Mucosa of rectum (tissue), 2 donors: Measurements from ENCODE around the gene S100P.
A peak's percentile ranks its signal among the peaks of the same experiment; 100 is the strongest.
"Not testable (repeated sequence)": the region's sequence is repeated elsewhere in the genome, so short reads cannot be mapped to it uniquely, and the experiment has no call there.

Experiments
- H3K27ac ChIP-seq, 2 donors: one replicate each; pipeline ENCODE4 v1.7.0; 2013; ENCODE audit warnings: inconsistent platforms in 2 of 2, low read depth in 2 of 2, low read length in 2 of 2
- H3K27me3 ChIP-seq, 2 donors: one replicate each; pipeline ENCODE4 v1.7.0; 2013; ENCODE audit warnings: low read length in 2 of 2; ENCODE audit not compliant: control insufficient read depth in 2 of 2, insufficient read depth in 2 of 2
- H3K36me3 ChIP-seq, 2 donors: one replicate each; pipeline ENCODE4 v1.7.0; 2013; ENCODE audit warnings: low read length in 2 of 2; ENCODE audit not compliant: control insufficient read depth in 2 of 2, insufficient read depth in 2 of 2
- H3K4me1 ChIP-seq, 2 donors: one replicate each; pipeline ENCODE4 v1.7.0; 2013; ENCODE audit warnings: low read length in 2 of 2, mild to moderate bottlenecking in 1 of 2; ENCODE audit not compliant: control insufficient read depth in 2 of 2, insufficient read depth in 2 of 2
- H3K4me3 ChIP-seq, 2 donors: one replicate each; pipeline ENCODE4 v1.7.0; 2013; ENCODE audit warnings: low read length in 2 of 2
- H3K9ac ChIP-seq, 2 donors: one replicate each; pipeline ENCODE4 v1.7.0; 2013; ENCODE audit warnings: low read length in 2 of 2, low read depth in 1 of 2, mild to moderate bottlenecking in 1 of 2
- H3K9me3 ChIP-seq, 2 donors: one replicate each; pipeline ENCODE4 v1.7.0; 2013; ENCODE audit warnings: low read length in 2 of 2; ENCODE audit not compliant: control insufficient read depth in 2 of 2
- donor health status: healthy.
- donor health status: Normal muscosa, but diverticular disease.

Gene S100P

GRCh38 chr4:6693231-6694176 lies at the start of gene S100P:
S100P (plus strand) TSS chr4:6693878; CDS start chr4:6693933, 55 bp downstream.
- Histone ChIP-seq H3K27me3 (no peaks in the 10 kb centered on the region), H3K36me3 (no peaks in the 10 kb centered on the region), H3K4me3 (peak within 1 kb of the TSS in 1 of 2 donors; percentile 51), H3K27ac (peak within 1 kb of the TSS; percentile 58 to 84), H3K9ac (peak within 1 kb of the TSS; percentile 14 to 70), H3K9me3 (no peaks in the 10 kb centered on the region), H3K4me1 (peaks cover 19 to 47% of the 10 kb centered on the region in 2 donors)

- no peak overlapping the region for H3K4me3 ChIP-seq
- no peak overlapping the region for H3K27ac ChIP-seq
- H3K27me3 ChIP-seq: no peaks in the 10 kb centered on the region
- H3K9me3 ChIP-seq: no peaks in the 10 kb centered on the region
- H3K36me3 ChIP-seq: peaks cover 11 to 15% of the 10 kb centered on the region in 2 donors
- peak overlapping the region in 1 of 2 donors; percentile 6 for H3K9ac ChIP-seq
- peaks cover 13 to 18% of the 10 kb centered on the region in 2 donors for H3K4me1 ChIP-seq
These were observed 48.7 kb upstream of the S100P start for GRCh38 chr4:6644792-6645530.

- no peaks in the 10 kb centered on the region for H3K9me3 ChIP-seq
- peaks cover 3 to 10% of the 10 kb centered on the region in 2 donors for H3K4me1 ChIP-seq
- no peak overlapping the region for H3K4me3 ChIP-seq
- H3K27ac ChIP-seq: no peak overlapping the region
- H3K9ac ChIP-seq: no peak overlapping the region
- no peaks in the 10 kb centered on the region for H3K27me3 ChIP-seq
- H3K36me3 ChIP-seq: peaks cover 8 to 15% of the 10 kb centered on the region in 2 donors
These were observed 46.5 kb upstream of the S100P start for GRCh38 chr4:6647169-6647568.

- H3K36me3 ChIP-seq: peaks cover 5 to 10% of the 10 kb centered on the region in 2 donors
- no peak overlapping the region for H3K9ac ChIP-seq
- H3K27me3 ChIP-seq: no peaks in the 10 kb centered on the region
- no peak overlapping the region for H3K4me3 ChIP-seq
- no peak overlapping the region for H3K27ac ChIP-seq
- H3K4me1 ChIP-seq: peaks cover 0 to 6% of the 10 kb centered on the region in 2 donors
- H3K9me3 ChIP-seq: no peaks in the 10 kb centered on the region
These were observed 46.0 kb upstream of the S100P start for GRCh38 chr4:6647582-6648230.

DNA sequence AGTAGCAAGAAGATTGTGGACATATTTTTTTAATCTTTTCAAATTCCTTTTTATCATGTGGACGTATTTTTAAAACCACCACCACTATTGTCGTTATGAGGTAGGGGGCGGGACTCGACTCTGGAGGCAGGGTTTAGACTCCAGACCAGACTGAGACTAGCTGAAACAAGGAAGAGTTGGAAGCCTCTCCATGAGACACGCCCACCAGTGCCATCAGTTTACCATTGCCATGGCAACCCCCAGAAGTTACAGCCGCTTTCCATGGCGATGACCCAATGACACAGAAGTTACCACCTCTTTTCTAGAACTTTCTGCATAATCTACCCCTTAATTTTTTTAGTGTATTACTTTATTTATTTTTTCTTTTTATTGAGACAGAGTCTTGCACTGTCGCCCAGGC lies 44.5 kb upstream of the S100P start:
- Histone ChIP-seq H3K36me3 (no peaks in the 10 kb centered on the region), H3K9ac (no peak overlapping the region), H3K4me1 (no peaks in the 10 kb centered on the region), H3K4me3 (no peak overlapping the region), H3K27me3 (no peaks in the 10 kb centered on the region), H3K27ac (no peak overlapping the region), H3K9me3 (no peaks in the 10 kb centered on the region)

DNA sequence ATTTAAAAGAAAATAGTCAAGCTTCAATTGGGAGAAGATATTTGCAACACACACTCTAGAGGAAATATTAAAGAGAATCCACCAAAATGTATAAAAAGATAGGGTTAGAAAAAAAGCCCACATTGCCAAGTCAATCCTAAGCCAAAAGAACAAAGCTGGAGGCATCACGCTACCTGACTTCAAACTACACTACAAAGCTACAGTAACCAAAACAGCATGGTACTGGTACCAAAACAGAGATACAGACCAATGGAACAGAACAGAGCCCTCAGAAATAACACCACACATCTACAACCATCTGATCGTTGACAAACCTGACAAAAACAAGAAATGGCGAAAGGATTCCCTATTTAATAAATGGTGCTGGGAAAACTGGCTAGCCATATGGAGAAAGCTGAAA lies 39.5 kb upstream of the S100P start:
- H3K27me3 ChIP-seq, H3K9ac ChIP-seq, H3K9me3 ChIP-seq, H3K27ac ChIP-seq, H3K4me3 ChIP-seq, H3K4me1 ChIP-seq, H3K36me3 ChIP-seq: not testable (repeated sequence)

DNA sequence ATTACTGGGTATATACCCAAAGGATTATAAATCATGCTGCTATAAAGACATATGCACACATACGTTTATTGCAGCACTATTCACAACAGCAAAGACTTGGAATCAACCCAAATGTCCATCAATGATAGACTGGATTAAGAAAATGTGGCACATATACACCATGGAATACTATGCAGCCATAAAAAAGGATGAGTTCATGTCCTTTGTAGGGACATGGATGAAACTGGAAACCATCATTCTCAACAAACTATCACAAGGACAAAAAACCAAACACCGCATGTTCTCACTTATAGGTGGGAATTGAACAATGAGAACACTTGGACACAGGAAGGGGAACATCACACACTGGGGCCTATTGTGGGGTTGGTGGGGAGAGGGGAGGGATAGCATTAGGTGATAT lies 38.4 kb upstream of the S100P start:
- H3K4me3 ChIP-seq, H3K9me3 ChIP-seq, H3K27me3 ChIP-seq, H3K27ac ChIP-seq, H3K36me3 ChIP-seq, H3K9ac ChIP-seq, H3K4me1 ChIP-seq: not testable (repeated sequence)

GRCh38 chr4:6655924-6656323 lies 37.8 kb upstream of the S100P start:
- H3K4me3 ChIP-seq: no peak overlapping the region
- no peaks in the 10 kb centered on the region for H3K27me3 ChIP-seq
- H3K9ac ChIP-seq: no peak overlapping the region
- H3K27ac ChIP-seq: no peak overlapping the region
- H3K9me3 ChIP-seq: no peaks in the 10 kb centered on the region
- no peaks in the 10 kb centered on the region for H3K36me3 ChIP-seq
- peaks cover 0 to 5% of the 10 kb centered on the region in 2 donors for H3K4me1 ChIP-seq

GRCh38 chr4:6657242-6658208 lies 36.2 kb upstream of the S100P start:
- Histone ChIP-seq H3K4me3 (no peak overlapping the region), H3K27me3 (peaks cover 0 to 2% of the 10 kb centered on the region in 2 donors), H3K4me1 (peaks cover 0 to 5% of the 10 kb centered on the region in 2 donors), H3K9me3 (no peaks in the 10 kb centered on the region), H3K27ac (no peak overlapping the region), H3K9ac (no peak overlapping the region), H3K36me3 (no peaks in the 10 kb centered on the region)
